Gastroesophageal sphincter (tissue), 4 donors: Measurements from ENCODE around the gene CEP43. TPM values are rescaled to one million over a fixed set of nuclear protein-coding genes. Genes with fewer than 3 reads are reported as not detected.

Source experiments
- ATAC-seq: fragments of 150-250 bp; one replicate; pipeline ENCODE4 v1.9.1; 2016; ENCODE audit warnings: mild to moderate bottlenecking, moderate library complexity
- H3K27ac ChIP-seq, 4 donors: fragments of 200-600 bp; sonication (generic) in 3 of 4; 1 replicate in 3 of 4; 2 replicates in 1 of 4; pipeline ENCODE4 v1.5.1; 2016 to 2019
- H3K27me3 ChIP-seq: fragments of 200-600 bp; sonication (generic); one replicate; pipeline ENCODE4 v1.5.1; 2019
- H3K36me3 ChIP-seq, 2 donors: fragments of 200-600 bp; sonication (generic); one replicate each; pipeline ENCODE4 v1.5.1; 2019; ENCODE audit warnings: control low read depth in 1 of 2
- H3K4me1 ChIP-seq, 3 donors: fragments of 200-600 bp; sonication (generic); 1 replicate in 2 of 3; 2 replicates in 1 of 3; pipeline ENCODE4 v1.5.1; 2016 to 2019; ENCODE audit warnings: control low read depth in 2 of 3
- H3K4me3 ChIP-seq, 2 donors: fragments of 200-600 bp; sonication (generic); one replicate each; pipeline ENCODE4 v1.5.1; 2019; ENCODE audit warnings: mild to moderate bottlenecking in 1 of 2, moderate library complexity in 1 of 2
- H3K9me3 ChIP-seq, 3 donors: fragments of 200-600 bp; sonication (generic); one replicate each; pipeline ENCODE4 v1.5.1; 2017 to 2019; ENCODE audit warnings: control low read depth in 2 of 3
- CTCF ChIP-seq, 4 experiments: fragments of 200-600 bp in 2 of 4; fragments of 450-650 bp in 2 of 4; sonication (generic) in 1 of 4; IDR thresholded peaks; one replicate each; pipeline ENCODE4 v1.5.1; 2017 to 2019; ENCODE audit warnings: antibody characterized with exemption in 4 of 4, mild to moderate bottlenecking in 2 of 4, moderate library complexity in 2 of 4
- EP300 ChIP-seq: sonication (generic); formaldehyde crosslinking; IDR thresholded peaks from one replicate; pipeline ENCODE4 v1.6.1; 2017; ENCODE audit warnings: antibody characterized with exemption, mild to moderate bottlenecking
- POLR2A ChIP-seq, 2 donors: fragments of 450-650 bp; IDR thresholded peaks; one replicate each; pipeline ENCODE4 v1.6.1; 2017; ENCODE audit warnings: antibody characterized with exemption in 2 of 2, mild to moderate bottlenecking in 2 of 2, moderate library complexity in 1 of 2
- POLR2AphosphoS5 ChIP-seq: sonication (generic); formaldehyde crosslinking; IDR thresholded peaks from one replicate; pipeline ENCODE4 v1.6.1; 2017; ENCODE audit warnings: antibody characterized with exemption
- WGBS, 2 donors: methylation state at CpG; one replicate each; pipeline ENCODE4 v1.1.5; 2018; ENCODE audit warnings: low coverage in 1 of 2; 5-methylcytosine and 5-hydroxymethylcytosine counted together
- total RNA-seq, 4 donors: library from RNA; depleted of rRNA; stranded (reverse); fragments of >200 nt; gene quantifications; one replicate each; pipeline ENCODE4 v1.1.0, GENCODE V29; 2016

The CEP43 gene
- total RNA-seq, 4 donors from 2014 or later = 10.9 to 17.9 (median 11.7) TPM

- WGBS, 2 donors = no CpG with 5 or more reads among the region's 96 CpGs
- ATAC-seq = no peak
- Histone ChIP-seq H3K36me3 (no peaks in the 10 kb centered on the region), H3K27ac (peak overlapping the region in 3 of 4 donors; percentile 71 to 81 (median 73)), H3K4me3 (peak overlapping the region; percentile 73 to 94), H3K4me1 (peaks cover 0 to 33% (median 12%) of the 10 kb centered on the region in 3 donors), H3K27me3 (no peaks in the 10 kb centered on the region), H3K9me3 (no peaks in the 10 kb centered on the region)
- TF ChIP-seq POLR2AphosphoS5 (no peak), EP300 (no peak), POLR2A (IDR thresholded peaks at IDR 0.05) (no peak), CTCF (IDR thresholded peaks at IDR 0.05) (no peak)
Observed at GRCh38 chr6:166998256-166999144, 697 bp upstream of the CEP43 start.

- ATAC-seq = no peak
- H3K27me3 ChIP-seq = no peaks in the 10 kb centered on the region
- H3K9me3 ChIP-seq = no peaks in the 10 kb centered on the region
- H3K4me3 ChIP-seq = peak overlapping the region; percentile 73 to 94
- WGBS, 2 donors = 0 to 1% methylated on average over 7 to 10 of the region's 10 CpGs
- H3K27ac ChIP-seq = peak overlapping the region in 3 of 4 donors; percentile 71 to 81 (median 73)
- TF ChIP-seq CTCF (IDR thresholded peaks at IDR 0.05) (no peak), POLR2AphosphoS5 (no peak), EP300 (no peak), POLR2A (IDR thresholded peaks at IDR 0.05) (no peak)
- H3K36me3 ChIP-seq = no peaks in the 10 kb centered on the region
- H3K4me1 ChIP-seq = peaks cover 0 to 33% (median 12%) of the 10 kb centered on the region in 3 donors
Observed at GRCh38 chr6:166999884-167000253, 672 bp downstream of the CEP43 start.

- H3K27ac ChIP-seq = no peak overlapping the region
- H3K4me3 ChIP-seq = no peak overlapping the region
- WGBS, 2 donors = 86% methylated on average over 2 of the region's 2 CpGs; no CpG with 5 or more reads in 1 of the 2 donors
- H3K9me3 ChIP-seq = no peaks in the 10 kb centered on the region
- TF ChIP-seq CTCF (IDR thresholded peaks at IDR 0.05) = no peak
- no peak for TF ChIP-seq POLR2A (IDR thresholded peaks at IDR 0.05)
- no peak for TF ChIP-seq EP300
- TF ChIP-seq POLR2AphosphoS5 = no peak
- H3K4me1 ChIP-seq = peaks cover 0 to 41% (median 12%) of the 10 kb centered on the region in 3 donors
- H3K36me3 ChIP-seq = peaks cover 0 to 2% of the 10 kb centered on the region in 2 donors
- H3K27me3 ChIP-seq = no peaks in the 10 kb centered on the region
- ATAC-seq = no peak
Observed at GRCh38 chr6:167000759-167001158, 1.6 kb downstream of the CEP43 start.

DNA sequence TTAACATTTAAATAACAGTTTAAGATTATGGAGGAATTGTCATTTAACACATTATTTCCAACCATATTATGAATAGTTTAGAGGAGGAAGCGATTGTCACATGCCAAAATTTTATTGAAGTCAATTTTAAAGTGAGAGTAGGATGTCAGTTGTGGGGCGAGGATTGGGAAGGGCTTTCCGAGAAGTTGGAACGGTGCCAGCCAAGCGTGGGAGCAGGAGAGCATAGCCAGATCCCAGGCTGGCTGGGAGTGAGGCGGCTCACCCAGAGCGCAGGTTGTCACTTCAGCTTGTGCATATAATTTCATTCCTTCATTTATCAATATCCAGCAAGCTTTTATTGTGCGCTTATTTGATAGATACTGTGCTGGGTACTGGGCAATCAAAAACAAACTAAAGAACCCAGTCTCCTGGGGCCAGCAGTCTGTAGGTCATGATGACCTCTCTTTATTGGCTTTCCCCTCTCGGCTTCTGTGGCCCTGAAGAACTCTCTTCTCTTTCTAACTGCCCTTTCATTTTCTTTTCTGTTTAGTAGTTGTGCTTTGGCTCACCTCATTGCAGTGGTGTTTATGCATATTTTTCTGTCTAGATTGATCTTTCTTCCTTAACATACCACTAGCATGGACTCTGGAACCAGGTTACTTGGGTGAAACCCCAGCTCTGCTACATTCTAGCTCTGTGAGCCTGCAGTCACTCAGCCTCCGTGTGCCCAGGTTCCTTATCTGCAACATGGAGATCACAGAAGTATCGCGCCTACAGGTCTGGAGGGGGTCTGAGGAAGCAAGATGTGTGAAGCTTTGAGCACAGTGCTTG is 6.4 kb downstream of the CEP43 start:
- TF ChIP-seq POLR2A (IDR thresholded peaks at IDR 0.05) (no peak), CTCF (IDR thresholded peaks at IDR 0.05) (no peak), POLR2AphosphoS5 (peak; percentile 11)
- Histone ChIP-seq H3K4me3 (no peak overlapping the region), H3K9me3 (no peaks in the 10 kb centered on the region), H3K27ac (no peak overlapping the region), H3K4me1 (peaks cover 0 to 23% (median 2%) of the 10 kb centered on the region in 3 donors), H3K36me3 (peaks cover 0 to 33% of the 10 kb centered on the region in 2 donors), H3K27me3 (no peaks in the 10 kb centered on the region)
- no peak for ATAC-seq
- 26 to 48% methylated on average over 9 to 12 of the region's 12 CpGs for WGBS, 2 donors
